Renal cortex interstitium (tissue), 11 donors: Measurements from ENCODE around the gene LMOD1. TPM values are rescaled to one million over a fixed set of nuclear protein-coding genes. Genes with fewer than 3 reads are reported as not detected.
"Not testable (repeated sequence)": the region's sequence is repeated elsewhere in the genome, so short reads cannot be mapped to it uniquely, and the experiment has no call there.

ENCODE experiments used
- DNase-seq, 11 donors: peaks; one replicate each; pipeline ENCODE4 v3.0.0-alpha.2; 2013; ENCODE audit warnings: low read depth in 9 of 11, low spot score in 4 of 11; ENCODE audit errors: extremely low read depth in 1 of 11
- polyA plus RNA-seq, 3 donors: library from polyadenylated mRNA; unstranded; fragments of 120-200 nt; gene quantifications; one replicate each; pipeline ENCODE4 v1.2.1, GENCODE V29; 2013; ENCODE audit not compliant: insufficient read length in 3 of 3

LMOD1 gene
- polyA plus RNA-seq, 3 donors: 3.4 to 5.2 (median 4.3) TPM

DNA sequence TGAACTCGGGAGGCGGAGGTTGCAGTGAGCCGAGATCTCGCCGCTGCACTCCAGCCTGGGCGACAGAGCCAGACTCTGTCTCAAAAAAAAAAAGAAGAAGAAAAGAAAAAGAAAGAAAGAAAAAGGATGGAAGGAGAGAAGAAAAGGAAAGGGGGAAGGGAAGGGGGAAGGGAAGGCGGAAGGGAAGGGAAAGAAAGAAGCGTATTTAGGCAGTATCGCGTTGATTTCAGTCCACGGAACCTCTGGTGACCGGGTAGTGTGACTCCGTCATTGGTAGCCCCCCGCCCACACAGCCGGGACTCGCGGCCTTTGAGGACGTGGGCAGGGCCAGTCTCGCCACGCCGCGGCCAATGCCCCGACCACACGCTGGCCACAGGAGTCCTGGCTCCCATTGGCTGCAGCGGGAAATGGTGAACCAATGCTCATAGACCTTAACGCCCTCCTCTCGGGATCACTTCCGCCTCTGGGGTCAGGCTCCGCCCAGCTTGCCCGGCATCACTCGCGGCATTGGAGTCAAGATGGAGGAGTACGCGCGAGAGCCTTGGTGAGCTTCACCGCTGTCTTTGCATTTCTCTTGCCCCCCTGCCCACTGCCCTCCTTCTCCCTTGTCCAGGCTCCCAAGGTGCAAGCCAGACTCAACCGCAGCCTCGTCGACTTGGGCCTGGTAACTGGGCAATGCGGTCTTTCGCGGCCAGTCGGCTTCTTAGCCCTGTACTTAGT is 8.8 kb upstream of the LMOD1 start, which contains the start of gene TIMM17A:
TIMM17A (plus strand) TSS at position 495 of the 720 bp plus-strand sequence; CDS start at position 519, 24 bp downstream.
- DNase-seq: peak in 10 of 11 donors; percentile 92 to 98 (median 97)

DNA sequence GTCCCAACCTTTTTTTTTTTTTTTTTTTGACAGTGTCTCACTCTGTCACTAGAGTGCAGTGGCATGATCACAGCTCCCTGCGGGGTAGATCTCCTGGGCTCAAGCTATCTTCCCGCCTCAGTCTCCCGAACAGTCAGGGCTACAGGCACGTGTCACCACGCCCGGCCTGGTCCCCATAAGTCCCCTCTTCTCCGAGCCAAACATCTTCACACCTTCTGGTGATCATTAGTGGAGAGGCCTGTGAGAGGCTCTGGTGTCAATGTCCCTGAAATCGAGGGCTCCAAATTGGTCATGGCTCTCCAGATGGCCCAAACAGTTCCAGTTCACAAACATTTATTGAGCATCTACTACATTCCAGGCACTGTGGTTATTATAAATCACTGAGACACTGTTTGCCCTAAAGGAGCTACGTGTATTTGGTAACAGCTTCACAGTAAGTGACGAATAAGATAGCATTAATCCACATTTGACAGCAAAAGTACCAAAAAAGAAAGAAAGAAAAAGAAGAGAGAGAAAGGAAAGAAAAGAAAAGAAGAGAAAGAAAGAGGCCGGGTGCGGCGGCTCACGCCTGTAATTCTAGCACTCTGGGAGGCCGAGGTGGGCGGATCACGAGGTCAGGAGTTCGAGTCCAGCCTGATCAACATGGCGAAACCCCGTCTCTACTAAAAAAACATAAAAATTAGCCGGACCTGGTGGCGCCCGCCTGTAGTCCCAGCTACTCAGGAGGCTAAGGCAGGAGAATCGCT is 8.1 kb upstream of the LMOD1 start:
- DNase-seq: no peak

DNA sequence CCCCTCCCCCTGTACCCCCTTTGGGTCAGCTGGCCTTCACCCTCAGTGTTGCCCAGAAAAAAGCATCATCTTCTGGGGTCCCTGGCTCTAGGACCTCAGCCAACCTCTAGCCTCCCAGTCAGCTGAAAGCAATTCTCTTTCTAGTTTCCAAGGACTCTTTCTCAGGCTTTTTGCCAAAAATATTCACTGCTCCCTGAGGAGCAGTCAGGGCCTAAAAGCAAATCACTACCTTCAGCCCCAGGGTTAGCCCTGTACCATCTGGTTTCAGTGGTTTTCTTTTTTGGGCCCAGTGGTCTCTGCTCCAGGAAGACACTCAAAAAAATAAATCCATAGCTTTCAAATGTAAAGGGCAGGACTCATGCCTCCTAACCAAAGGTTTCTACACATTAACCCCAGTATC is 3.1 kb upstream of the LMOD1 start:
- DNase-seq: no peak

DNA sequence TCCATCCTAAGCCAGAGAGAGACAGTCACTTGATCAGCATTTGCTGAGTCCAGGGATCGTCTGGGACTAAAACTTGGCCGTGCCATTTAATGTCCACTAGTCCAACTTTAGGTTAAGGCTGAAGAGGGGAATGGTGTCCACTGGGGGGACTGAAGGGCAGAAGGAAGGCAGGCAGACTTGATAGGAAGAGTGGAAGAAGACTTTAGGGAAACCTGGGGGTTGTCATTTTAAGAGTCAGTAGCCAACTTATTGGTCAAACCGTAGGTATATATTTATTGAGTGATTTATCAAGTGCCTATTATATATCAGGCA is 1.3 kb upstream of the LMOD1 start:
- no peak for DNase-seq

DNA sequence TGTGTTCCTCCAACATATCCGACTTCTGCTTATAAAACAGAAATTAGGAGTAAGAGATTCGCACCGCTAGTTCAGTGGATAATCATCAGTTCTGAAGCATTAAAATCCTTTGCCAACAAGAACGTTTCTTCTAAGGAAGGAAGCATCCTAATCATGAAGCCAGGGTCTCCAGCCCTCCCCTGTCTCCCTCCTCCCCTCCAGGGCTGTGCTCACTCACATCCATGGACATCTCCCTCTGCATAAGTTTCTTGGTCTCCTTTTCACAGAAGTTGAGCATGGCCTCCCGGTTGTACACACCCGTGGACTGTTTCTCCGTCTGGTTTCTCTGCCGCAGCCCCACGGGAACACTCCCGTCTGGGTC is 505 bp downstream of the LMOD1 start:
- DNase-seq: no peak

DNA sequence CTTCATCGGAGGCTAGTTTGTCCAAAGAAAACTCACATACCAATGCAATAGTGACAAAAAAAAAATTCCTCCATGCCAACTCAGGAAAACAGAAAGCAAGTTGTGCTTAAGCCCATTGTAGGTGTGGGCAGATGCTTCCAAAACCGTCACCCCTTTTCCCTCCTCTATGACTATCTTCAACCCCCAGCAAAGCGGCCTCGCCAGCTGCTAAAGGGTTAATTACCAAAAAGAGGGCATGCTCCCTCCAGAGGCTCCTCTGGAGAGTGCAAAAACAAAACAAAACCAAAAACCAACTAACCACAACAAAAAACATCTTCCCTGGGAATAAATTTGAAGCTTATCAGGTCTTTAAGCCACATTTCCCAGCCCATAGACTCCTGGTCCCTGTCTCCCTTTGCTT is 1.2 kb downstream of the LMOD1 start:
- DNase-seq: no peak

DNA sequence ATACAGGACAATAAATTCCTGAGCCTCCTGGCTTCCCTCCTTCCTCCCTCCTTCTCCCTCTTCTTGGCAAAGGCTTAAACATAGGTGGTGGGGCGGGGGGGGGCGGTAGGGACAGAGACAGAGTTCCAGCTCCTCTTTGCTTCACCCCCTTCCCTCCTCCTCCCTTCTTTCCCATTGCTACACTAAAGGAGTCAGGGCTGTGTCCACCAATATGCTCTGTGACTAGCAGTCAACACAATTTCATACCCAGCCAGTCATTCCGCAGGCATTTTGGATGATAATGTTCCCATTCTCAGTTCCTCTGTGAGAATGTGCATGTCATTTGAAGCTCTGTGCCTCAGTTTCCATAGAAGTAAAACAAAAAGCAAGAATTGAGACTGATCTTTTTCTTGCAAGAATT is 1.7 kb downstream of the LMOD1 start:
- no peak for DNase-seq

DNA sequence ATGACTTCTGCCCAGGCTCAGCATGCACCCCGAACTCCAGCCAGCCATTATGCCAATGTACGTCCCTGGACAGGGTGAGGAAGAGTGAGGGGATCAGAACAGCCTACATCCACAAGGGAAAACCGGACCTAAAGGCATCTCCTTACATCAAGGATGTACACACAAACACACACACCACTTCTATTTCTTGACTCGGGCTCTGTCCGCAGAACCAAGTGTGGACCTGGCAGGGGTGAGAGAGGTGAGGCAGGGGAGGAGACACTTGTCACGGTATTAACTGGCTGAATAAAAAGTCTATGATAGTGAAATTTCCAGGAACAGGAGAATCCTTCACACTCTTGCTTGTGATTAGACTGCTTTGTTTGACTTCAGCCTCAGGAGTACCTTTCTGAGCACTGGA is 2.3 kb downstream of the LMOD1 start:
- DNase-seq: no peak

DNA sequence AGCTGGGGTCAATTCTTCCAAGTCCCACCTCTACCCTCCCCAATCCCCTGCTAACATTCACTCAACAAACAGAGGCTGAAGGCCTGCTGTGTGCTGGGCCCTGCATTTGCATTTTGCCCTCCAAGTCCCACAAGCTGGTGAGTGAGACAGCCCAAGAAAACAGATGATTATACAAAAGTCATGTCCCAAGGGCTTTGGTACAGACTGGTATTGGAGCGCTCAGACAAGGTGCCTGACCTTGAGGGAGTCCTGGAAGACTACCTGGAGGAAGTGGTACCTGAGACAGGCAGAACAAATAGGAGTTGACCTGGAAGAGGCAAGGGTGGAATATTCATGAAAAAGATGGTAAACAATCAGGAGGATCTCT is 4.2 kb downstream of the LMOD1 start:
- DNase-seq: no peak

DNA sequence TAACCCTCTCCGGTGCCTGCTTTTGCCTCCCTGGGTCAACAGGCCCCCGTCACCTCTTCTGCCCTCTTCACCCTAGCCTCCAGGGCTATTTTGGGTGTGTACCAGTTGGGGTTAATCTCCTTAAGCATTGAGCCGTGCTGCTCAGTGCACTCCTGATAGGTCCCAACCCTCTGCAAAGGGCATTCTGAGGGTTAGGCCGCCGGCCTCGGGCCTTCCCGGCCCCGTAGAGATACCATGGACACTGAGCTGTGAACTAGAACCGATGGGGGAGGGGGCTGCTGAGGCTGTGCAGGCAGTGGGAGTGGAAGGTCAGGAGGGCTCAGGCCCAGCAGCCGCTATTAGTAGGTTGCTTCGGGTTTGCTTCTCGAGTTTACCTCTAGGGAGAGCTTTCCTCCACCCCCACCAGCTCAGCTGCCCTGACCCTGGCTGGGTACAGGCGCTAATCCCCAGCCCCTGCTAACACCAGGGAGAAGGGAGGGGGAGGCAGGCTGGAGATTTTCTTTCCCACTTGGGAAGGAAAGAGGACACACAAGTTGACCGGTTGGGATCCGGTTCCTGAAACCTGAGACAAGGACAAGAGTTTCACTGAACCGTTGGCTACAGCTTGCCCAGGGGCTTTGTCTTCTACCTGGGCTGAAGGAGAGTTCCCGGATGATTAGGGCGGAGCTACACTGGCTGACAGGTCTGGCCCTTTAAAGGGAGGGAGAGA is 4.8 kb downstream of the LMOD1 start:
- DNase-seq: peak in 5 of 11 donors; percentile 50 to 71 (median 65)

DNA sequence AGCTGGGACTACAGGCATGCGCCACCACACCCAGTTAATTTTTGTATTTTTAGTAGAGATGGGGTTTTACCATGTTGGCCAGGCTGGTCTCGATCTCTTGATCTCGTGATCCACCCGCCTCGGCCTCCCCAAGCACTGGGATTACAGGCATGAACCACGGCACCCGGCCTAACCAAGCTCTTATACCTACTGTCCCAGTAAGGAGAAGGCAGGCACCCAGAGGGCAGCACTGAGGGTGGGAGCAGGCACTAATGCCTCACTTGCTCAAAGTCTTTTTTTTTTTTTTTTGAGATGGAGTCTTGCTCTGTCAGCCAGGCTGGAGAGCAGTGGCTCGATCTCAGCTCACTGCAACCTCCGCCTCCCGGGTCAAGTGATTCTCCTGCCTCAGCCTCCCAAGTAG is 6.0 kb downstream of the LMOD1 start:
- not testable (repeated sequence) for DNase-seq

DNA sequence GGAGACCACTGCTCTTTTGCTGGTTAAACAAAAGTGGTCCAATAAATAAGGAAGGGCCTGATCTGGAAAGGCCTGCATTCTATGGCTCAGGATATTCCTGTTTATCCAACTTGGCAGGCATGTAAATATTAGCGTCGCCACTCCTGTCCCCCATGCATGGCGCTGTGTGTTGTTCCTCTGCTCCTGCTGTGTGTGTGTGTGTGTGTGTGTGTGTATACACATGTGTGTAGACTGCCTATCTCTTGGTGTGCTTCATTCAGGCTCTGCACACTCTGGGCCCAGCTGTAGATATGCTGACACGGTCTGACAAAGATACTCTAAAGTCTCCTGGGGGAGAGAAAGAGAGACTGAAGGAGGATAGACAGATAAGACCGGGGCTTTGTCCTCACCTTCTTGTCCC is 6.8 kb downstream of the LMOD1 start:
- no peak for DNase-seq

DNA sequence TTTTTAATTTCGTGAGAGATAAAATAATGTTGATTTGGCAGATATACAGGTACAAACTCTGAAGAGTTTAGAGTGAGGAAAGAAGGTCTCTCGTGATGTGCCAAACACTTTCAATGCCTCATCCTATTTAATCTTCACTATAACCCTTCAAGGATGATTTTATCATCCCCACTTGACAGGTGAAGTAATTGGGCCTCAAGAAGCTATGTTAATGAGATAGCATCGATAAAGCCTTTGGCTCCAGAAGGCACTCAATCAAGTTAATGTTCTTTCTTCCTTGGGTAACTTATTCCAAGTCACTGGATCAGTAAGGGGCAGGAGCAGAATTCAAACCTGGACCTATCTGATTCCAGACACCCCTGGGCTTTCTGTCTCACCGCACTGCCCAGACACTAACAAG is 7.2 kb downstream of the LMOD1 start:
- DNase-seq: no peak

DNA sequence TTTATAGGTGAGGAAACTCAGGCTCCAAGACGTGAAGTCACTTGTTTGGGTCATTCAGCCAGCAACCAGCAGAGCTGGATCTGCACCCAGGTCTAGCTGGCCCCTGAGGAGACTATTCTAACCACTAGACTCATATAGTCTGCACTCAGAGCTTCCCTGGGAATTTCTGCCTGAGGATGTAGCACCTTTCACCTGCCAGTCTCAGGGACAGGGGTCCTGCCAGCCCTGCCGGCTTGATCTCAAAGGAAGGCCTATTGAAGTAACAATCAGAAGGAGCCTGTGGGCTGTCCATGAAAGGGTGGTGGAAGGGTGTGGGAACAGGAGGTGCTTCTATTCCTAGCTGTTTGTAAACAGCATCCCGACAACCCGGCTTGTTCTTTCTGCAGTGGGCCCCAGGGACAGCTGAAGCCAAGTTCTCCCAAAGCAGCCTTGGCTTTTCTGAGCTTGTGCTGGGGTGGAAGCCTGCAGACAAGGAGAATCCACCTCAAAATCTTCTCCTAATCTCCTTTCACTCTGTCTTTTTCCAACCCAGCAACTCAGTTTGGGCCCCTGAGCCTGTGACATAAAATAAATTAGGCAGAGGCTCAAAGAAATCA is 7.8 kb downstream of the LMOD1 start:
- no peak for DNase-seq

DNA sequence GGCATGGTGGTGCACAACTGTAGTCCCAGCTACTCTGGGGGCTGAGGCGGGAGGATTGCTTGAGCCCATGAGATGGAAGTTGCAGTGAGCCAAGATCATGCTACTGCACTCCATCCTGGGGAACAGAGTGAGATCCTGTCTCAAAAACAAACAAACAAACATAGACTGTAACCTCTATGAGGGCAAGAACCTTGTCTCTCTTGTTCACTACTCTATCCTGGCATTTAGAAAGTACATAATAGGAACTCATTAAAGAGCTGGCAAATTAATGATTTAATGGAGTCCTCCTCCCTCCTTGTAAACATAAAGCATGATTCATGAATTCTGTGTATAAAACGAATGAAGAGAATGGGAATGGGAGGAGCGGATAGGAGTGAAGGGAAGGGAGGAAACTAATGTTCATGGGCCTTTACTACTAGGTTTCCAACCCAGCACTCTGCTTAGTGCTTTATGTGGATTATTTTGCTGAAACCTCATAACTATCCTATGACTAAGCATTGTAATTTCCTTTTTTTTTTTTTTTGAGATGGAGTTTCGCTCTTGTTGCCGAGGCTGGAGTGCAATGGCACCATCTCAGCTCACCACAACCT is 8.6 kb downstream of the LMOD1 start:
- DNase-seq: no peak

DNA sequence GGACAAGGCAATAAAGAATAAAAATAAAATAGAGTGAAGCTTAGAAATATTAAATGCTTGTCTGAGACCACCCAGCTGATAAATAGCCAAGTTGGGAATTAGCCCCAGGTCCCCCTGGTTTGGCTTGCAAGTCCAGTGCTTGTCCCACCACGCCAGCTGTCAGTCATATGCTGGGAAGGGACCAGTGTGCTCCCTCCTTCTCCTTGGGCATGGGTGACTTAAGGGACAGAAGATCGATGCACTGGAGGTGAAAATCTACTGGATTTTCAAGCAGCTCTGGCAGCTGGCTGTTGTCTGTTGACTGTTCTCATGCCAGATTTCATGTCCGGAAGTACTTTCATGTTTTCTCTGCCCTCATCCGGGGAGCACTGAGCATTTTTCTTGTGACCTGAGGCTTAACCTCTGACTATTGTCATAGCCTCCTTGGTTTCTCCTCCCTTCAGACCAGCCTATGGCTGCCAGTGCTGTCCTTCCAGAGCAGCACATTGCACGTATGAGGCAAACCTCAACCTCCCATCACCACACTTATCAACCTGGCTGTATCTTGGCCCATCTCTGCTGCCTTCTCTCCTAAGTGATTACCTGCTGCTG is 12.4 kb downstream of the LMOD1 start:
- DNase-seq: no peak

DNA sequence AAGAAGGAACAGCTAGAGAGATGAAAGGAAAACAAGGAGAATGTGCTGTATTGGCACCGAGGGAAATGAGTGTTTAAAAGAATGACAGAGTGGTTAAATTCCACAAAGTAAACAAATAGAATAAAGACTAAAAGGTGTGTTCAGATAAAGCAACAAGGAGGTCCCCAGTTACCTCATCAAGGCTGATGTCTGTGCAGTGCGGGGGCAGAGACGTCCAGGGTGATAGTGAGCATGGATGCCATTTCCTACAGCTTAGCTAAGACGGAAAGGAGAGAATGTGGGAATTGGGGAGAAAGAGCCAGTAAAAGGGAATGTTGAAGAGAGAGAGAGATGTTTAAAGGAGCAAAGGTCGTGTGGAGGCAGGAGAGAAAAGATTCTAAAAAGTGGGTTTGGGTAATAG is 15.5 kb downstream of the LMOD1 start:
- DNase-seq: no peak

DNA sequence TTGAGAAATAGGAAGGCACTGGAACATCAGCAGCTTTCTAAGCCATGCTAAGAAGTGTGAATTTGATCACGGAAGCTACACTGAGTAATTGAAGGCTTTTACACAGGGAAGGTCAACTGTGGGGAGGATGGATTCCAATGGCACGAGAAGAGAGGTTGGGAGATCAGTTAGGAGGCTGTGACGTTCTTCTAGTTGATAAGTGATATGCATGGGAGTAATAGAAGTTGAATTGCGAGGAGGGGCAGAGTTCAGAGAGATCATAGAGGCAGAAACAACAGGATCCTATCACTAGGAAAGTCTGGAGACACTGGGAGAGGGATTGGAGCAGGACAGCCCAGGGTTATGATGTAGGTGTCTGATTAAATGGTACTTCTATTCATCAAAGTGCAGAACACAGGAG is 16.2 kb downstream of the LMOD1 start:
- DNase-seq: no peak

DNA sequence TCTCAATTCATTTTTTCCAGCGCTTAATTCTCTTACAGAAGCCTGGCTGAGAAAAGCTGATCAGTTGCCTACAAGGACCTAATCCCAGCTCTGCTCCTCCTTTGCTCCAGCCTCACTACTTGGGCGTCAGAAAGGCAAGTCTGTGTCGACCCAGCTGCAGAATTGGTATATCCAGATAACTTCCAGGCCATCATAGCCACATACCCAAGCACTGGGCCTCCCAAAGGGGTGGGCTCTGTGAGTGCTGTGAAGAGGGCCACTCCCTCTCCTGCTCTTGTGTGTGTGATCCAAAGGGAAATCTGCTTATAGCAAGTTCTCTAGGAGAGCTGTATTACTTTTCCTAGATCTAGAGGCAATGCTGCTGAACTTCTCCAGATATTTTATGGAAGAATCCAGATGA is 18.1 kb downstream of the LMOD1 start:
- DNase-seq: no peak
